HL-60 (cell line): Measurements from ENCODE around the gene UGCG.
"Not testable (repeated sequence)": the region's sequence is repeated elsewhere in the genome, so short reads cannot be mapped to it uniquely, and the experiment has no call there.

ENCODE experiments used
- DNase-seq, 2 experiments: peaks; one replicate each; pipeline ENCODE4 v3.0.0-alpha.2; 2010 to 2020; ENCODE audit warnings: low read depth in 1 of 2, low spot score in 1 of 2
- H3K27ac ChIP-seq: fragments of 250-450 bp; sonication (Bioruptor Pico); replicated peaks from 2 replicates; pipeline ENCODE4 v1.5.1; 2020; ENCODE audit warnings: mild to moderate bottlenecking, moderate library complexity
- H3K27me3 ChIP-seq: fragments of 250-450 bp; sonication (Bioruptor Pico); 2 replicates; pipeline ENCODE4 v1.5.1; 2021; ENCODE audit warnings: mild to moderate bottlenecking, moderate library complexity; ENCODE audit not compliant: insufficient read depth, poor library complexity, severe bottlenecking
- H3K4me3 ChIP-seq: replicated peaks from 2 replicates; pipeline ENCODE4 v1.5.1; 2011; ENCODE audit warnings: mild to moderate bottlenecking, control low read depth, low read length; ENCODE audit not compliant: insufficient read depth
- GABPA ChIP-seq: IDR thresholded peaks from 2 replicates; pipeline ENCODE4 v1.6.1; 2012; ENCODE audit warnings: low read depth
- POLR2AphosphoS5 ChIP-seq: IDR thresholded peaks from 2 replicates; pipeline ENCODE4 v1.6.1; 2012; ENCODE audit warnings: low read depth
- SPI1 ChIP-seq: IDR thresholded peaks from 2 replicates; pipeline ENCODE4 v1.6.1; 2012; ENCODE audit warnings: low read depth, mild to moderate bottlenecking, borderline replicate concordance
- TF ChIP-seq, protein P1 (sequence below): IDR thresholded peaks from 2 replicates; pipeline ENCODE4 v1.6.1; 2012; ENCODE audit warnings: low read depth; ENCODE audit not compliant: insufficient replicate concordance
- TF ChIP-seq, protein P2 (sequence below): IDR thresholded peaks from one replicate; pipeline ENCODE4 v1.5.1; 2011; ENCODE audit warnings: low read length, control low read depth, inconsistent platforms; ENCODE audit not compliant: insufficient read depth

The UGCG gene

DNA sequence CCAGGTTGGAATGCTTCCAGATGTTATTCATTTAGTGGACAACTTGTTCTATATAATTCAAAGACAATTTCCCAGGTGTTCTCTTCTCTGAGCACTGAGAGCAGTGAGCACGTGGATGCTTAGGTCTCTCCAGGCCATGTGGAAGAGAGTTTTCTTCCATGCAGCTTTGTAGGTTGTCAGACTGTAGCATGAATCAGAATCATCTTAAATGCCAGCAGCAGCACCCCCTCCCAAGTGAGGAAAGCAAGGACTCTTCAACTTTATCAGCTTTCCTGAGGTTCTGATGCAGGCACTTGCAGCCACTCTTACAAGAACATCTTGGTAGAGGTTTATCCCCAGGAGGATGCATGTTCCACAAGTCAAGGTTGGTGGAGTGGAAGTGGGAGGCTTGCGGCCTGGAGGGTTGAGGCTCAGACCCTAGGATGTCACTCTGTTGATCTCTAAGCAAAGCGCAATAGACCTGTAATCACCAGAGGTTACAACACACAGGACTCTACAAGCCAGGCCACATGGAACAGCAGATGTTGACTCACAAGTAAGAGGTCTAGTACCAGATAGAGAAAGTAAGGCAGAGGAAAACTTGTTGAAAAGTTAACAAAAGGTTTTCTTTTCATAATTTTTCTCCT is 47.7 kb downstream of the UGCG start:
- H3K27ac ChIP-seq = no peak overlapping the region
- H3K27me3 ChIP-seq = no peaks in the 10 kb centered on the region
- H3K4me3 ChIP-seq = no peak overlapping the region
- no peak for TF ChIP-seq POLR2AphosphoS5
- TF ChIP-seq, protein P1, sequence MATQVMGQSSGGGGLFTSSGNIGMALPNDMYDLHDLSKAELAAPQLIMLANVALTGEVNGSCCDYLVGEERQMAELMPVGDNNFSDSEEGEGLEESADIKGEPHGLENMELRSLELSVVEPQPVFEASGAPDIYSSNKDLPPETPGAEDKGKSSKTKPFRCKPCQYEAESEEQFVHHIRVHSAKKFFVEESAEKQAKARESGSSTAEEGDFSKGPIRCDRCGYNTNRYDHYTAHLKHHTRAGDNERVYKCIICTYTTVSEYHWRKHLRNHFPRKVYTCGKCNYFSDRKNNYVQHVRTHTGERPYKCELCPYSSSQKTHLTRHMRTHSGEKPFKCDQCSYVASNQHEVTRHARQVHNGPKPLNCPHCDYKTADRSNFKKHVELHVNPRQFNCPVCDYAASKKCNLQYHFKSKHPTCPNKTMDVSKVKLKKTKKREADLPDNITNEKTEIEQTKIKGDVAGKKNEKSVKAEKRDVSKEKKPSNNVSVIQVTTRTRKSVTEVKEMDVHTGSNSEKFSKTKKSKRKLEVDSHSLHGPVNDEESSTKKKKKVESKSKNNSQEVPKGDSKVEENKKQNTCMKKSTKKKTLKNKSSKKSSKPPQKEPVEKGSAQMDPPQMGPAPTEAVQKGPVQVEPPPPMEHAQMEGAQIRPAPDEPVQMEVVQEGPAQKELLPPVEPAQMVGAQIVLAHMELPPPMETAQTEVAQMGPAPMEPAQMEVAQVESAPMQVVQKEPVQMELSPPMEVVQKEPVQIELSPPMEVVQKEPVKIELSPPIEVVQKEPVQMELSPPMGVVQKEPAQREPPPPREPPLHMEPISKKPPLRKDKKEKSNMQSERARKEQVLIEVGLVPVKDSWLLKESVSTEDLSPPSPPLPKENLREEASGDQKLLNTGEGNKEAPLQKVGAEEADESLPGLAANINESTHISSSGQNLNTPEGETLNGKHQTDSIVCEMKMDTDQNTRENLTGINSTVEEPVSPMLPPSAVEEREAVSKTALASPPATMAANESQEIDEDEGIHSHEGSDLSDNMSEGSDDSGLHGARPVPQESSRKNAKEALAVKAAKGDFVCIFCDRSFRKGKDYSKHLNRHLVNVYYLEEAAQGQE = no peak
- no peak for TF ChIP-seq SPI1
- TF ChIP-seq GABPA = no peak
- TF ChIP-seq, protein P2, sequence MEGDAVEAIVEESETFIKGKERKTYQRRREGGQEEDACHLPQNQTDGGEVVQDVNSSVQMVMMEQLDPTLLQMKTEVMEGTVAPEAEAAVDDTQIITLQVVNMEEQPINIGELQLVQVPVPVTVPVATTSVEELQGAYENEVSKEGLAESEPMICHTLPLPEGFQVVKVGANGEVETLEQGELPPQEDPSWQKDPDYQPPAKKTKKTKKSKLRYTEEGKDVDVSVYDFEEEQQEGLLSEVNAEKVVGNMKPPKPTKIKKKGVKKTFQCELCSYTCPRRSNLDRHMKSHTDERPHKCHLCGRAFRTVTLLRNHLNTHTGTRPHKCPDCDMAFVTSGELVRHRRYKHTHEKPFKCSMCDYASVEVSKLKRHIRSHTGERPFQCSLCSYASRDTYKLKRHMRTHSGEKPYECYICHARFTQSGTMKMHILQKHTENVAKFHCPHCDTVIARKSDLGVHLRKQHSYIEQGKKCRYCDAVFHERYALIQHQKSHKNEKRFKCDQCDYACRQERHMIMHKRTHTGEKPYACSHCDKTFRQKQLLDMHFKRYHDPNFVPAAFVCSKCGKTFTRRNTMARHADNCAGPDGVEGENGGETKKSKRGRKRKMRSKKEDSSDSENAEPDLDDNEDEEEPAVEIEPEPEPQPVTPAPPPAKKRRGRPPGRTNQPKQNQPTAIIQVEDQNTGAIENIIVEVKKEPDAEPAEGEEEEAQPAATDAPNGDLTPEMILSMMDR = no peak
- peak in 1 of 2 experiments; percentile 28 for DNase-seq

DNA sequence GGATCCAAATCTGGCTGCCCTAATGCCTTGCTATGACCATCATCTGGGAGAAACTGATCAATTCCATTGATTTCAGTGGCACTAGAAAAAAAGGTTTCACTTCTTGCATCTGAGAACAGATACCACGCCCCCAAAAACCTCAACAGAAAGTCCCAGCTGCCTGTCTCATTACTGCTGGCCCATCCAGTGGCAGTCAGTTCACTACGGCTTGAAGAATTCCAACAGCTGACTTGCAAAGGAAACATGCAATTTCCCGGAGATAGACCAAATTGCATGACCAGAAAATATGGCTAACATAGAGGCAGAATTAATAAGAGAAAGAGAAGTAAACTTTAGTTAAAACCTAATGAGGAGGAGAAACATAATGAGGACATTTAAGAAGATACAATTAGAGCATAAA is 48.6 kb downstream of the UGCG start:
- Histone ChIP-seq H3K27me3 (no peaks in the 10 kb centered on the region), H3K27ac (no peak overlapping the region), H3K4me3 (no peak overlapping the region)
- no peak for DNase-seq
- TF ChIP-seq POLR2AphosphoS5 = no peak

DNA sequence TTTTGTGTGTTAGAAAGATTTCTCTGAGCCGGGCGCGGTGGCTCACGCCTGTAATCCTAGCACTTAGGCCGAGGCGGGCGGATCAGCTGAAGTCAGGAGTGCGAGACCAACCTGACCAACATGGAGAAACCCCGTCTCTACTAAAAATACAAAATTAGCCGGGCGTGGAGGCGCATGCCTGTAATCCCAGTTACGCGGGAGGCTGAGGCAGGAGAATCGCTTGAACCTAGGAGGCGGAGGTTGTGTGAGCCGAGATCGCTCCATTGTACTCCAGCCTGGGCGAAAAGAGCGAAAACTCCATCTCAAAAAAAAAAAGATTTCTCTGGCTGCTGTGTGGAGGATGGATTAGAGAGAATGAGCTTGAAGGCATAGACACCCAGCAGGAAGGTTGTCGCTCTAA is 51.5 kb downstream of the UGCG start:
- H3K27me3 ChIP-seq, H3K4me3 ChIP-seq, DNase-seq, H3K27ac ChIP-seq: not testable (repeated sequence)

DNA sequence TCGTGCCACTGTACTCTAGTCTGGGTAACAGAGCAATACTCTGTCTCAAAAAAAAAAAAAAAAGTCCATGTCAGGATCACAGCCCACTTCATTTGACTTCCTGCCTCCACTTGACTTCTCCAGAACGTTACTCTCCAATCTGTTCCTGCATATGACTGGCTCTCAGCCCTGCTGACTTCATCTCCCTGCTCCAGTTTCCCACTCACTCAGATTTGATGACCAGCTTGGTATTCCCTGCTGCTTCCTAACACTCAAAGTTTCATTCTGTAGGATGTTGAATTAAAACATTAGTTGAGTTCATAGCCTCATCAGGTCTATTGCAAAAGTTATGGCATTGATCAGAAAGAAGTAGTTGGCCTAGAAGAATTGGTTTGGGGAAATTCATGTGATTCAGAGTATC is 52.3 kb downstream of the UGCG start:
- TF ChIP-seq POLR2AphosphoS5 = no peak
- no peak for TF ChIP-seq SPI1
- TF ChIP-seq, protein P2 = no peak
- TF ChIP-seq GABPA = no peak
- TF ChIP-seq, protein P1 = no peak
- no peak for DNase-seq
- no peaks in the 10 kb centered on the region for H3K27me3 ChIP-seq

DNA sequence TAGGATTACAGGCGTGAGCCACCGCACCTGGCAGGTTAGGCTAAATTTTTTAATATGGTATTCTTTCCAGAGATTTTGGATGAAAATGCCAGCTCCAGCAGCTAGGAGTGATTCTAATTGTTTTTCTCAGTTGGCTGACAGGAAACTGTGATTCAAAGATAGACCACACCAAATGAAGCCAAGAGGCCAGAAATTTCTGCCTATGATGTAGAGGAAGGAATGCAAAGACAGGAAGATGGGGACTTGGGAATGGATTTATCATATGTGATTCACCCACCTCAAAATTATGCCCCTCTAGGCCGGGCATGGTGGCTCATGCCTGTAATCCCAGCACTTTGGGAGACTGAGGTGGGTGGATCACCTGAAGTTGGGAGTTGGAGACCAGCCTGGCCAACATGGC is 53.3 kb downstream of the UGCG start:
- no peak overlapping the region for H3K27ac ChIP-seq
- no peak overlapping the region for H3K4me3 ChIP-seq
- TF ChIP-seq, protein P1 = no peak
- TF ChIP-seq, protein P2 = no peak
- no peak for TF ChIP-seq POLR2AphosphoS5
- TF ChIP-seq GABPA = no peak
- TF ChIP-seq SPI1 = no peak
- no peaks in the 10 kb centered on the region for H3K27me3 ChIP-seq
- DNase-seq = no peak

More for the DNA sequence above, 52.3 kb downstream of the UGCG start:
- H3K27ac ChIP-seq = no peak overlapping the region
- no peak overlapping the region for H3K4me3 ChIP-seq
